Psoas muscle (tissue), 8 donors: ENCODE data around the gene VCAN. TPM values are rescaled to one million over a fixed set of nuclear protein-coding genes. Genes with fewer than 3 reads are reported as not detected.

ENCODE experiments used
- ATAC-seq, 4 donors: fragments of 200-7000 bp; cut with Tn5 transposase; one replicate each; pipeline ENCODE4 v1.9.1; 2020; ENCODE audit warnings: moderate library complexity in 3 of 4, mild to moderate bottlenecking in 2 of 4
- DNase-seq, 2 donors: peaks; one replicate each; pipeline ENCODE4 v3.0.0-alpha.2; 2020
- H3K27ac ChIP-seq: fragments of 200-600 bp; one replicate; pipeline ENCODE4 v1.8.0; 2022
- H3K27me3 ChIP-seq, 3 donors: fragments of 200-600 bp in 1 of 3; one replicate each; pipeline versions ENCODE4 v1.6.1 to v1.8.0; 2013 to 2022; ENCODE audit warnings: low read length in 2 of 3, mild to moderate bottlenecking in 2 of 3, moderate library complexity in 1 of 3; ENCODE audit not compliant: insufficient read depth in 3 of 3
- H3K36me3 ChIP-seq, 2 donors: fragments of 200-600 bp in 1 of 2; one replicate each; pipeline versions ENCODE4 v1.6.1 to v1.8.0; 2013 to 2022; ENCODE audit warnings: low read depth in 1 of 2, mild to moderate bottlenecking in 1 of 2, moderate library complexity in 1 of 2; ENCODE audit not compliant: insufficient read depth in 1 of 2
- H3K4me1 ChIP-seq: fragments of 200-600 bp; one replicate; pipeline ENCODE4 v1.8.0; 2022
- H3K4me3 ChIP-seq: fragments of 200-600 bp; one replicate; pipeline ENCODE4 v1.8.0; 2022; ENCODE audit warnings: mild to moderate bottlenecking
- H3K9me3 ChIP-seq: fragments of 200-600 bp; one replicate; pipeline ENCODE4 v1.8.0; 2022
- WGBS, 3 donors: extraction: QIAGEN DNeasy Blood & Tissue Kit; methylation state at CpG; one replicate each; pipeline versions ENCODE4 v1.1.6 to v1.1.7; 2013; 5-methylcytosine and 5-hydroxymethylcytosine counted together
- intact Hi-C, 2 donors: fragments of 100-400 bp; cut with DNase I; formaldehyde crosslinking; loops; one replicate each; pipeline versions ENCODE4 v1.11.0 to v1.14.2; 2022
- polyA plus RNA-seq, 3 donors: library from polyadenylated mRNA; stranded (reverse); fragments of 200-250 nt; gene quantifications; one replicate each; pipeline ENCODE4 v1.2.3, GENCODE V29; 2013
- total RNA-seq, 4 donors: library from RNA; stranded (reverse); fragmentation: NEBNext Ultra II Directional in 2 of 4; extraction: Animal tissue kit (Norgen Biotek cat#: 25700) in 2 of 4; gene quantifications; one replicate each; pipeline versions ENCODE4 v1.2.1 to v1.2.4, GENCODE V29; 2021 to 2023
- TF ChIP-seq, protein P1 (sequence below): fragments of 200-600 bp; IDR thresholded peaks from one replicate; pipeline ENCODE4 v1.8.0; 2022; ENCODE audit warnings: antibody characterized with exemption
- donor health status: healthy with polysubstance abuse.
- donor health status: DM: no; HTN: no; CAD: no; lungs with moderate emphysema.
- donor health status: Bipolar disorder and iron deficiency.
- donor health status: healthy.
- donor health status: DM: yes; HTN: yes; CAD: no.
- donor health status: DM: no; HTN: no; CAD: no.
- donor health status: DM: no; HTN: no; CAD: no.
- donor health status: DM: yes; HTN: yes; CAD: no.

The VCAN gene
- total and polyA plus RNA-seq, 7 donors = 2.7 to 26.1 (median 8.8) TPM

DNA sequence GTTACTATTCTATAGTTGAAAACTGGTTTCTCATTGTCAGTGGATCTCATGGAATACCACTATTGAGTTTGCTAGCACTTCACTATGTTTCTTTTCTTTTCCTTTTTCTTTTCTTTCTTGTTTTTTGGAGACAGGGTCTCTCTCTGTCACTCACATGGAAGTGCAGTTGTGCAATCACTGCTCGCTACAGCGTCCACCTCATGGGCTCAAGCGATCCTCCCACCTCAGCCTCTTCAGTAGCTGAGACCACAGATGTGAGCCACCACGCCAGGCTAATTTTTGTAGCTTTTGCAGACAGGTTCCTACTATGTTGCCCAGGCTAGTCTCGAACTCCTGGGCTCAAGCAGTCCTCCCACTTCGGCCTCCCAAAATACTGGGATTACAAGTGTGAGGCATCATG lies 42.7 kb upstream of the VCAN start:
- H3K27ac ChIP-seq = no peak overlapping the region
- H3K4me3 ChIP-seq = no peak overlapping the region
- WGBS, 3 donors = 94 to 96% (median 94%) methylated on average over 6 of the region's 6 CpGs
- no peaks in the 10 kb centered on the region for H3K36me3 ChIP-seq
- no peaks in the 10 kb centered on the region for H3K27me3 ChIP-seq
- intact Hi-C loops = no loop called here
- ATAC-seq (no peak), DNase-seq (no peak)
- TF ChIP-seq, protein P1, sequence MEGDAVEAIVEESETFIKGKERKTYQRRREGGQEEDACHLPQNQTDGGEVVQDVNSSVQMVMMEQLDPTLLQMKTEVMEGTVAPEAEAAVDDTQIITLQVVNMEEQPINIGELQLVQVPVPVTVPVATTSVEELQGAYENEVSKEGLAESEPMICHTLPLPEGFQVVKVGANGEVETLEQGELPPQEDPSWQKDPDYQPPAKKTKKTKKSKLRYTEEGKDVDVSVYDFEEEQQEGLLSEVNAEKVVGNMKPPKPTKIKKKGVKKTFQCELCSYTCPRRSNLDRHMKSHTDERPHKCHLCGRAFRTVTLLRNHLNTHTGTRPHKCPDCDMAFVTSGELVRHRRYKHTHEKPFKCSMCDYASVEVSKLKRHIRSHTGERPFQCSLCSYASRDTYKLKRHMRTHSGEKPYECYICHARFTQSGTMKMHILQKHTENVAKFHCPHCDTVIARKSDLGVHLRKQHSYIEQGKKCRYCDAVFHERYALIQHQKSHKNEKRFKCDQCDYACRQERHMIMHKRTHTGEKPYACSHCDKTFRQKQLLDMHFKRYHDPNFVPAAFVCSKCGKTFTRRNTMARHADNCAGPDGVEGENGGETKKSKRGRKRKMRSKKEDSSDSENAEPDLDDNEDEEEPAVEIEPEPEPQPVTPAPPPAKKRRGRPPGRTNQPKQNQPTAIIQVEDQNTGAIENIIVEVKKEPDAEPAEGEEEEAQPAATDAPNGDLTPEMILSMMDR = no peak
- no peaks in the 10 kb centered on the region for H3K9me3 ChIP-seq
- no peaks in the 10 kb centered on the region for H3K4me1 ChIP-seq

DNA sequence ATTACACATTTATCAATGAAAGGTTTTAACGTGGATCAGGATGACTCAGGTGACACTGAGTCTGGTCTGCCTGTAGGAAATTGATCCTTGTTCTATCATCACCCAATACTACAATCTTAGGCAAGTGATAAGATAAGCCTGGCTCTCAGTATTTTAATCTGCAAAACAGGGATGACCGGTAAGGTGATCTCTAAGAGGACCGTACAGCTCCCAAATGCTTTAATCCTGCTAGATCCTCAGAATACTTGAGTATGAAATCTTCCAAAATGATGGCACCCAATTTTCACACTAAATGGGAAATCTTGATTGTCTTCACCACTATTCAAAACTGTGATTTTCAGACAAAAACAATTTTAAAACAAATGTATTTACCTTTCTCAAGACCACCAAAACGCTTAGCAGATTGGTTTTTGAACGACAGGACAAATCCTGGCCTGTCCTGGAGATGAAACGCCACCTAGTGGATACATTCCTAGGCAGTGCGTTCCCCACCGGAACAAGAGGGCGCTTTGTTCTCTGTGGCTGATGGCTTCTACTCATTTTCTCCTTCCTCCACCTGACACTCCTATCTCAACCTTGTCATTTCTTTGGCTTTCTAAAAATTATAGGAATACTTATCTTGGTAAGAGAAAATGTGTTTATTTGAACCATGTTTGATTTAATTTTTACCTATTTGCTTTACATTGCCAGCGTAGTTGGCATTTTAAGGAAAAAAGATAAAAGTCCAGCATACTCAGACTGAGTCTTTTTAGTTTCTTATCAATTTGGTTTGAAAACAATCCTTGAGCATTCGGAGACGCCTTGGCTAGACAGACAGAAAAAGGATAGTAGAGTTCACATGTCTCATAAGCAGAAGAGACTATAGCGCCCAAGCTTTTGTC lies 41.2 kb upstream of the VCAN start:
- DNase-seq (peak in 1 of 2 donors; percentile 30), ATAC-seq (peak in 1 of 4 donors; percentile 51)
- Histone ChIP-seq H3K4me3 (no peak overlapping the region), H3K4me1 (no peaks in the 10 kb centered on the region), H3K27ac (no peak overlapping the region), H3K27me3 (no peaks in the 10 kb centered on the region), H3K9me3 (no peaks in the 10 kb centered on the region), H3K36me3 (no peaks in the 10 kb centered on the region)
- 45 to 49% (median 48%) methylated on average over 13 of the region's 13 CpGs for WGBS, 3 donors
- TF ChIP-seq, protein P1 = peak; percentile 62
- intact Hi-C loops = no loop called here

- H3K27ac ChIP-seq = no peak overlapping the region
- 49 to 94% (median 89%) methylated on average over 2 of the region's 2 CpGs for WGBS, 3 donors
- TF ChIP-seq, protein P1 = no peak
- no peak for DNase-seq
- no peaks in the 10 kb centered on the region for H3K4me1 ChIP-seq
- no peak for ATAC-seq
- no peaks in the 10 kb centered on the region for H3K9me3 ChIP-seq
- intact Hi-C loops = no loop called here
- H3K4me3 ChIP-seq = no peak overlapping the region
- H3K27me3 ChIP-seq = no peaks in the 10 kb centered on the region
- no peaks in the 10 kb centered on the region for H3K36me3 ChIP-seq
Measured at GRCh38 chr5:83433891-83434290, 37.7 kb upstream of the VCAN start.

- no peaks in the 10 kb centered on the region for H3K27me3 ChIP-seq
- TF ChIP-seq, protein P1 = no peak
- intact Hi-C loops = no loop called here
- DNase-seq (no peak), ATAC-seq (no peak)
- H3K36me3 ChIP-seq = no peaks in the 10 kb centered on the region
- no peaks in the 10 kb centered on the region for H3K9me3 ChIP-seq
- H3K4me3 ChIP-seq = no peak overlapping the region
- H3K27ac ChIP-seq = no peak overlapping the region
- no peaks in the 10 kb centered on the region for H3K4me1 ChIP-seq
- WGBS, 3 donors = 21 to 39% (median 22%) methylated on average over 4 of the region's 4 CpGs
Measured at GRCh38 chr5:83434946-83435345, 36.6 kb upstream of the VCAN start.
